Non-pigmented ciliary epithelial cell (primary cell): ENCODE results near the gene AK1.

Source experiments
- DNase-seq: peaks from one replicate; pipeline ENCODE4 v3.0.0-alpha.2; 2010; ENCODE audit warnings: low read depth

The AK1 gene

GRCh38 chr9:127867356-127868277 lies 9.9 kb downstream of the AK1 start:
- no peak for DNase-seq

DNA sequence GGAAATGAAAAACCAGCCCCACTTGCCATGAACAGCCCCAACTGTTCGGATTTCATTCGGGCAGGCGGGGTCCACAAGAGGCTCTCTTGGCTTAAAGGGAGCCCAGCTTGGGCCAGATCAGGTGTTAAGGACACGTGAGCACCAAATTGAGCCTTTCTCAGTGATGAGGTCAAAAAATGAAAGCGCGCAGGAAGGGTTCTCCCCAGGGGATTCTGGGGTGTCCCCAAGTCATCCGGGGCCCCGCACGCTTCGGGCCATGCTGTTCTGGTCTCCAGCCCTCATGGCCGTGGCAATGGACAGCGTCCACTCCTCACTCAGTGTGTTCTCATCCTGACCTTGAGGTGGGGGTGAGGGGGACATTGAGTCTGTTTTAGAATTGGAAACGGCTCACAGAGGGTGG lies 10.9 kb downstream of the AK1 start:
- no peak for DNase-seq

DNA sequence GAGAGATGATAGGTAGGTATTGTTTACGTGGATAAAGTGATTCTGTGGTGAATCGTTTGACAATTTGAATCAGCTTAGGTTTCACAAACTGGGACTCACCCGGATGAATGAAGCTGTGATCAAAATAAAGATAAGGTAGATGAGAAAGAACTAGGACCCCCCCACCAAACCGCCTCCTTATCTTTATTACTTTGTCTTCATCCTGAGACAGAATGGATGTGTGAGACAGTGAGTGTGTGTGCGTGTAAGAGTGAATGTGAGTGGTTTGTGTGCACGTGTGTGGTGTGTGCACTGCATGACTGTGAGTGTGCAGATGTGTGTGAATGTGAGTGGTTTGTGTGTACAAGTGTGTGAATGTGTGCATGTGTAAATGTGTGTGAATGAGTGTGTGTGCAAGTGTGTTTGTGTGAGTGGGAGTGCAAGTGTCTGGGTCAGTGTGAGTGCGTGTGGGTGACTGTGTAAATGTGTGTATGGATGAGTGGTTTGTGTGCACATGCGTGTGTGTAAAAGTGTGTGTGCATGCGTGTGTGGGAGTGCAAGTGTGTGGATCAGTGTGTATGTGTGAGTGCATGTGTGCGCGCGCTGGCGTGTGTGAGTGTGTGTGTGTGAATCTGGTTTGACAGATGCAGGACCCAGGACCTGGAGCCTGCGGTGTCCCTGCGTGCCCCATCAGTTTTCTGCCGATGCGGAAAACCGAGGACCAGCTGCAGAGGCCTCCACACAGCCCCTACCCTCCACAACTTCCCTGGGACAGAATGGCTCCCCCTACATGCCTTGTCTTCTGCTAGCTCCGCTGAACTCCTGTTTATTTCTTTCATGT lies 11.6 kb downstream of the AK1 start:
- DNase-seq = no peak

- no peak for DNase-seq
Observed at GRCh38 chr9:127863191-127863621, 14.3 kb downstream of the AK1 start.

DNA sequence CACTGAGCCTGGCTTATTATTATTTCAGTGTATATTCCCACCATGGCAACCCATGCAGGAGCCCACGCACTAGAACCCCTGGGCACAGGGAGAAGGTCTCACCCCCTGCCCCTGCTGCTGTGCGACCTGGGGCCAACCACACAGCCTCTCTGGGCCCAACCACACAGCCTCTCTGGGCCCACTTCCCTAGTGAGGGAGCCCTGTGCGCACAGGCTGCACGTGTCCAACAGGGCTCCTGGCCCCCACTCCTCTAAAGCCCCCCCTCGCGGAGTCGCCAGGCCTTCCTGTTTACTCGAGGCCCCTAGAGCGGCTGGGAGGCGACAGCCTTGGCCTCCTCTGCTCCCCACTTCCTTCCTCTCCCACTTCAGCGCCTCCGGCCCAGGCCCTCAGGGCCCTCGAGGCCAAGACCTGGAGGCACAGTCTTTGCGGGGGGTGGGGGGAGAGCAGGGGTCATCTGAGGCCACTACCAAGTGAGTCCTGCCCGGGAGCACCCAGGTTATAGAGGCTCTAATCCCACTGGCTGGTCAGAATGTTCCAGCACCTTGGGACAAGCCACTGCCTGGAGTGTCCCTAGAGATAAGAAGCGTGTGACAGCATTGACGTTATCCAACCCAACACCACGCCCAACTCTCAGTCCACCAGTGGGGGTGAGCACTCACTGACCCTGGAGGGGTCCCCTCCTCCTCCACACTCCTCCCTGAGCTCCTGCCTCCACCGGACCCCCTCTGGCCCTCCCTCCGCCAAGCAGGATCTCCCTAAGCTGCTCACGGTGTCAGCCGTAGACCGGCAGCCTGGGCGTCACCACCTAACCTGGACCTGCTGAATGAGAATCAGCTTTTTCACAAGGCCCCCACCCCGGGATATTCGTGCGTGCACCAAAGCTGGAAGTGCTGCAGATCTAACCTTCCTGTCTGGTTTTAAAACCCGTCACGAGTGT lies 15.1 kb downstream of the AK1 start:
- DNase-seq = no peak

- DNase-seq = no peak
Observed at GRCh38 chr9:127860779-127861178, 16.7 kb downstream of the AK1 start.

GRCh38 chr9:127860260-127860659 lies 17.2 kb downstream of the AK1 start:
- DNase-seq = no peak

- DNase-seq = no peak
Observed at GRCh38 chr9:127858041-127858512, 19.4 kb downstream of the AK1 start.

DNA sequence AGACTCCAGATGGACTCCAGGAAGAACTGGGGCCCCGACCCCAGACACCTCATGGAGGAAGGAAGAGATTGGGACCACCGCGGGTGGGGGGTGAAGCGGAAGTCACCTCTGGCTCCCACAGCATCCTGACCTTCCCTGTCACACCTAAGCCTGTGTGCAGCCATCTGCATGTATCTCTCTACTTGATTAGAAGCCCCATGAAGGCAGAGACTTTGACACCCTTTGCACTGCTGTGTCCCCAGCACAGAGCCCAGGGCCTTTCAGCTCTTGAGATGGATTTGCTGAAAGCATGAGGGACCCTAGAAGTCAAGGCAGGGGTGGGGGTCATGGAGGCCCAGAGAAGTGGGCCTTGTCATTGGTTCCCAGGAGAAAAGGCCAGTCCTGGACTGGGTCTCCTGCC lies 20.2 kb downstream of the AK1 start:
- DNase-seq = no peak

DNA sequence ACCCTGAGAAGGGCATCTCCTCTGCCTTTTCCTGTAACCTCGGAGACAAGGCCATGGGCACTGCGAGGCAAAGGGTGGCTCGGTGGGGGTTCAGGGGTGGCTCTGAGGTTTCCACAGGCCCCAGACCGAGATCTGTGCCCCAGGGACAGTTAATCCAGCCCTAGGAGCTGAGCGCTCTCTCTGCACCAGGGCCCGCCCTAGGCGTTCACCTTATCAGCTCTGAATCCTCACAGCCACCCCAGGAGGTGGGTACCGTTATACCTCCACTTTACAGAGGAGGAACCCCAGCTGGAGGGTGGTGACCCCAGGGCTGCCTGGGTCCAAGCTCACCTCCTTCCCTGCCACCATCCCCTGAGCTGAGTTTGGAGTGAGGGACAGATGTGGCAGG lies 20.8 kb downstream of the AK1 start:
- no peak for DNase-seq

GRCh38 chr9:127856094-127856728 lies 21.3 kb downstream of the AK1 start:
- no peak for DNase-seq

GRCh38 chr9:127855522-127855921 lies 22.0 kb downstream of the AK1 start:
- no peak for DNase-seq

- no peak for DNase-seq
Observed at GRCh38 chr9:127854960-127855359, 22.5 kb downstream of the AK1 start.

DNA sequence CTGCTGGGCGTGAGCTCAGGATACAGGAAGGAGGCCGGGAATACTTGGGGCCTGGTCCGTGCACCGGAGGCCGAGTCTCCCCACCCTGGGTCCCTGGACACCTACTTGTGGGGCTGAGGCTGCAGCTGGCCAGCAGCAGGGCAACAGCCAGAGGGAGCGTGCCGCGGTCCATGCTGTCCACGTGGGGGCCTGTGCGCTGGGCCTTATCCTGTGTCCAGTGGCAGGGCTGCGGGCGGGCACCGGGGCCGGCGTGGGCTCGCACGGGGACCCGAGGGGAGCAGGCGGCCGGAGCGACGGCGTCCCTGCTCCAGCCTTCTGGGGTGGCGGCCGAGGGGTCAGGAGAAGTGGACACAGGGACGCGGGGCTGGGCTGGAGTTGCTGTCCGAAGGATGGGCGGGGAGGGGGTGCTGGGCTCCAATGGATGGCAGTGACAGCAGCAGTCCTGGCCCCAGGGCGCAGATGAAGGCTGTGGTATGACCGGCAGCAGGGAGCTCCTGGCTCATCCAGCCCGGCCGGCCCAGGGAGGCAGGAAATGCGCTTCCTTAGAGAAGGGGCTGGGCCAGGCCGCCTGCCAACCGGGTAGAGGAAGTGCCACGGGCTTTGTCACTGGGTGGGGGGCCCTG lies 23.2 kb downstream of the AK1 start, which contains the start of gene ENG:
Gene ENG, minus strand, starts transcription at position 475 of the 623 bp plus-strand sequence. Its CDS starts 303 bp downstream, at position 172.
- DNase-seq = no peak

DNA sequence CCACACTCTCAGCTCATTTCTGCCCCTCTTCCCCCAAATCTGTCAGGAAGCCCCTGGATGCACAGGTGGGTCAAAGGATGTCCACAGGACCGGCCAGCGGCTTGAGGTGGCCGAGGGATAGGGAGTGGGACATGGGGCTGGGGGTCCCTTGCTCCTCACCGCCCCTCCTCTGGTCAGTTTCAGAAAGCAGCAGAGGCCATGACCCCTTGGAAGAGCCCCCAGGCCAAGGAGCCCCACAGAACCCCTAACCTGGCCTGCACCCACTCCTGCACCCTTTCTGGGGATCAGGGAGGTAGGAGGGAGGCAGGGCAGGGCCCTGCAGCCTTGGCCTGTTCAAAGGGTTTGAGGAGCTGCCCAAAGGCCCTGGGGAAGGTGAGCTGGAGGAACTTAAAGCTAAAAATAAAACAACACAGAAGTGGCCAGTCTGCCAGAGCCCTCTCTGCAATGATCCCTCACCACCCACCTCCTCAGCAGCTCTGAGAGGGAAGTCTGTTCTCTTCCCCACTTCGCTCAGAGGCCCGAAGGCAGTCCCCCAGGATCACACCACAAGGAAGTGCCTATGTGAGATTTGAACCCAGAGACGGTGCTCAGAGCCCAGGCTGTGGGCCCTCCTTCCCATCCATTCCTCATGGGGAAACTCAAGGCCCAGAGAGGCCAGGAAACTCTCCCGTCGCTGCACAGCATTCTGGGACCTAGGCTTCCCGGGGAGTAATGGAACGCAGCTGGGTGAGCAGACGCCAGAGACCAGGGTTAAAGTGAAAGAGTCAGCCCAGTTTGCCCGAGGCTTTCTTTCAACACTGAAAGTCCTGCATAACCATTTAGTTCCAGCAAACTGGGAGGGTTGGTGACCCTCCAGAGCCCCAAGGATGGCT lies 23.9 kb downstream of the AK1 start:
- no peak for DNase-seq

- DNase-seq = no peak
Observed at GRCh38 chr9:127852829-127853228, 24.6 kb downstream of the AK1 start.

- DNase-seq = no peak
Observed at GRCh38 chr9:127850286-127850830, 27.1 kb downstream of the AK1 start.

DNA sequence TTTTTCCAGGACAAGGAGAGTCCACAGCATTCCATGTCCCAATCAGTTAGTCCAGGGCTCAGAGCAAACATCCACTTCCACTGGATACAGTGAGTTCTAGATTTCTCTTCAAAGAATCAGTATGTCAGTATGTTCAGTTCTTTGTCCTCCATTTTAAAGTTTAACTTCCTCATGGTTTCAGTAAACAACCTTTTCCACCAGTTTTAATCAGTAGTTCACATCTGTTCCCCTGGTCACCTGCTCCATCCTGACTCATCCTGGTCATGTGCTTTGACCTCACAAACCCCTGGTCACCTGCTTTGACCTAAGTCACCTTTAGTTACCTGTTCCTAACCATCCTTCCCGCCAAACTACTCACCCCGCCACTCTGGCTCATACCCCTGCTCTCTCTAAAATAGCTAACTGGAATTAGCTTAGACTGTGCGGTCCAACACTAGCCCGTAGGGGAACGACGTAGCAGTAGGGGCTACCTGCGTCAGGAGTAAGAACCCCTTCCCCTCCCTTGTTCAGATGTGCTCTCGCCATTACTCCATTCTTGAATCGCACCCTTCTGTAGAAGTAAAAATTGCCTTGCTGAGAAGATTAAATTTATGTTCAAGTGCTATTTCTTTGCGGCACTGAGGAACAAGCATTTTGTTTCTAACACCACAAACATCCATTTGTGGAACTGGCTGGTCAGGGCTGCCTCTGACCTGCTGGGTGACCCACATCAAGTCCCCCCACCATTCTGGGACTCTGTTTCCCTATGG lies 28.5 kb downstream of the AK1 start:
- no peak for DNase-seq
